K562 (cell line): Measurements from ENCODE around the gene FOXN1. TPM values are rescaled to one million over a fixed set of nuclear protein-coding genes. Genes with fewer than 3 reads are reported as not detected.

ENCODE experiments used
- ATF1 ChIP-seq, 2 experiments: fragments of 450-650 bp in 1 of 2; IDR thresholded peaks; 2 replicates each; pipeline ENCODE4 v1.6.1; 2016; ENCODE audit warnings: missing compliant biosample characterization in 1 of 2, missing genetic modification characterization in 1 of 2
- CBX3 ChIP-seq, 2 experiments: IDR thresholded peaks; 1 replicate in 1 of 2; 2 replicates in 1 of 2; pipeline ENCODE4 v1.6.1; 2012; ENCODE audit warnings: inconsistent platforms in 2 of 2, low read length in 2 of 2, borderline replicate concordance in 1 of 2, control low read depth in 1 of 2
- CTCF ChIP-seq, 3 experiments: IDR thresholded peaks in 2 of 3; conservative IDR thresholded peaks in 1 of 3; 2 replicates each; pipeline ENCODE4 v1.5.1; 2011 to 2012; ENCODE audit warnings: low read length in 3 of 3, mild to moderate bottlenecking in 3 of 3, control low read depth in 2 of 3, improper control_type of control experiment in 1 of 3, inconsistent platforms in 1 of 3, low read depth in 1 of 3, mixed read lengths in 1 of 3, moderate library complexity in 1 of 3; ENCODE audit not compliant: insufficient read depth in 2 of 3
- EZH2 ChIP-seq: IDR thresholded peaks from 2 replicates; pipeline ENCODE4 v1.6.1; 2012; ENCODE audit warnings: low read depth, mild to moderate bottlenecking, inconsistent platforms, low read length, borderline replicate concordance
- FIP1L1 ChIP-seq: fragments of 200-400 bp; formaldehyde crosslinking; IDR thresholded peaks from 2 replicates; pipeline ENCODE4 v1.6.1; 2018; ENCODE audit warnings: mild to moderate bottlenecking, low read depth, low read length; ENCODE audit not compliant: poor library complexity, severe bottlenecking
- HNRNPH1 ChIP-seq: fragments of 200-400 bp; formaldehyde crosslinking; optimal IDR thresholded peaks from 2 replicates; pipeline ENCODE3; 2017; ENCODE audit warnings: low read depth, mild to moderate bottlenecking, low read length, moderate library complexity
- HNRNPUL1 ChIP-seq: fragments of 200-400 bp; formaldehyde crosslinking; IDR thresholded peaks from 2 replicates; pipeline ENCODE4 v1.6.1; 2017; ENCODE audit warnings: low read length
- KLF16 ChIP-seq: IDR thresholded peaks from 2 replicates; pipeline ENCODE4 v1.6.1; 2016; ENCODE audit warnings: antibody characterized with exemption
- MAFK ChIP-seq: IDR thresholded peaks from 2 replicates; pipeline ENCODE4 v1.6.1; 2011; ENCODE audit warnings: low read length, improper control_type of control experiment
- MTF1 ChIP-seq: fragments of 250-450 bp; sonication (Bioruptor Pico); IDR thresholded peaks from 2 replicates; pipeline ENCODE4 v1.9.0; 2021; ENCODE audit warnings: moderate library complexity, mild to moderate bottlenecking, inconsistent platforms, borderline replicate concordance
- MYNN ChIP-seq, 2 experiments: sonication (generic); formaldehyde crosslinking in 1 of 2; IDR thresholded peaks; 2 replicates each; pipeline versions ENCODE4 v1.5.0 to v1.6.1; 2016 to 2020; ENCODE audit warnings: antibody characterized with exemption in 1 of 2, missing genetic modification reagents in 1 of 2
- NELFE ChIP-seq: IDR thresholded peaks from 2 replicates; pipeline ENCODE4 v1.6.1; 2011; ENCODE audit warnings: mild to moderate bottlenecking; ENCODE audit not compliant: insufficient read depth, insufficient read length
- NFRKB ChIP-seq: fragments of 450-650 bp; IDR thresholded peaks from 2 replicates; pipeline ENCODE4 v1.6.1; 2016; ENCODE audit warnings: low read depth
- NR2F6 ChIP-seq: fragments of 450-650 bp; formaldehyde crosslinking; IDR thresholded peaks from 2 replicates; pipeline ENCODE4 v1.4.0; 2020; ENCODE audit warnings: mild to moderate bottlenecking
- NUFIP1 ChIP-seq: fragments of 450-650 bp; IDR thresholded peaks from 2 replicates; pipeline ENCODE4 v1.6.1; 2018; ENCODE audit not compliant: partially characterized antibody
- POLR2A ChIP-seq: fragments of 450-650 bp; conservative IDR thresholded peaks from 2 replicates; pipeline ENCODE4 v1.6.1; 2016
- RBFOX2 ChIP-seq: fragments of 200-400 bp; formaldehyde crosslinking; IDR thresholded peaks from 2 replicates; pipeline ENCODE4 v1.6.1; 2017; ENCODE audit warnings: low read depth, mild to moderate bottlenecking, low read length, moderate library complexity
- RBM17 ChIP-seq: fragments of 200-400 bp; formaldehyde crosslinking; IDR thresholded peaks from 2 replicates; pipeline ENCODE4 v1.6.1; 2017; ENCODE audit warnings: low read depth, mild to moderate bottlenecking, low read length, borderline replicate concordance
- RCOR1 ChIP-seq, 2 experiments: IDR thresholded peaks; 2 replicates each; pipeline ENCODE4 v1.6.1; 2012; ENCODE audit warnings: low read depth in 2 of 2, low read length in 2 of 2, borderline replicate concordance in 1 of 2, improper control_type of control experiment in 1 of 2
- SIN3B ChIP-seq: fragments of 450-650 bp; IDR thresholded peaks from 2 replicates; pipeline ENCODE4 v1.6.1; 2017; ENCODE audit warnings: low read depth, mild to moderate bottlenecking, moderate library complexity
- SMC3 ChIP-seq: conservative IDR thresholded peaks from 2 replicates; pipeline ENCODE4 v1.6.1; 2011; ENCODE audit warnings: low read depth, low read length, improper control_type of control experiment; ENCODE audit not compliant: insufficient read depth
- SP1 ChIP-seq: sonication (generic); formaldehyde crosslinking; IDR thresholded peaks from 2 replicates; pipeline ENCODE4 v1.8.1; 2022; ENCODE audit warnings: mild to moderate bottlenecking, missing genetic modification reagents
- SRSF1 ChIP-seq: fragments of 200-400 bp; formaldehyde crosslinking; IDR thresholded peaks from 2 replicates; pipeline ENCODE4 v1.6.1; 2017; ENCODE audit warnings: mild to moderate bottlenecking, low read depth, low read length, moderate library complexity
- STAT5B ChIP-seq: fragments of 250-450 bp; sonication (Bioruptor Pico); IDR thresholded peaks from 2 replicates; pipeline ENCODE4 v1.8.0; 2021; ENCODE audit warnings: mild to moderate bottlenecking, inconsistent platforms
- XRCC3 ChIP-seq: fragments of 450-650 bp; IDR thresholded peaks from 2 replicates; pipeline ENCODE4 v1.6.1; 2017; ENCODE audit warnings: mild to moderate bottlenecking, moderate library complexity
- XRCC5 ChIP-seq: fragments of 200-400 bp; formaldehyde crosslinking; IDR thresholded peaks from 2 replicates; pipeline ENCODE4 v1.6.1; 2017; ENCODE audit warnings: low read depth, mild to moderate bottlenecking, low read length
- ZNF146 ChIP-seq: IDR thresholded peaks from one replicate; pipeline ENCODE4 v1.6.1; 2018; ENCODE audit warnings: missing compliant biosample characterization; ENCODE audit not compliant: unreplicated experiment
- ZNF212 ChIP-seq: fragments of 450-650 bp; formaldehyde crosslinking; IDR thresholded peaks from 2 replicates; pipeline ENCODE4 v1.4.0; 2020; ENCODE audit warnings: mild to moderate bottlenecking
- ZNF436 ChIP-seq: fragments of 250-450, 450-650 bp; sonication (Bioruptor Pico); formaldehyde crosslinking; IDR thresholded peaks from 2 replicates; pipeline ENCODE4 v1.7.0; 2020; ENCODE audit warnings: mild to moderate bottlenecking
- ZNF75A ChIP-seq: fragments of 450-650 bp; formaldehyde crosslinking; IDR thresholded peaks from 2 replicates; pipeline ENCODE4 v1.4.0; 2020; ENCODE audit warnings: mild to moderate bottlenecking
- ZNF785 ChIP-seq: fragments of 250-450 bp; sonication (Bioruptor Pico); IDR thresholded peaks from 2 replicates; pipeline ENCODE4 v1.4.0; 2020; ENCODE audit warnings: mild to moderate bottlenecking
- polyA plus RNA-seq, 8 experiments: library from polyadenylated mRNA; depleted of rRNA in 4 of 8; stranded (reverse) in 5 of 8; unstranded in 3 of 8; fragments of >200 nt; fragmentation: Nextera tagmentation in 2 of 8; fragmentation: Illumina TruSeq in 1 of 8; extraction: Ambion mirVana in 2 of 8; extraction: Trizol in 1 of 8; gene quantifications; 2 replicates each; pipeline versions ENCODE4 v1.2.1 to v1.2.3, GENCODE V29; 2011 to 2014; ENCODE audit warnings: inconsistent platforms in 1 of 8, missing spikeins in 1 of 8
- total RNA-seq, 7 experiments: library from RNA; depleted of rRNA in 6 of 7; stranded (reverse); fragments of >200 nt in 6 of 7; fragmentation: Illumina TruSeq in 2 of 7; extraction: Trizol in 2 of 7; gene quantifications; 2 replicates each; pipeline versions ENCODE4 v1.2.1 to v1.2.3, GENCODE V29; 2011 to 2021; ENCODE audit warnings: low replicate concordance in 1 of 7

The FOXN1 gene
- total and polyA plus RNA-seq, 9 of the 15 experiments (the other 6 are each of a cell fraction or from before 2014, with no cell fraction given), result not detected

DNA sequence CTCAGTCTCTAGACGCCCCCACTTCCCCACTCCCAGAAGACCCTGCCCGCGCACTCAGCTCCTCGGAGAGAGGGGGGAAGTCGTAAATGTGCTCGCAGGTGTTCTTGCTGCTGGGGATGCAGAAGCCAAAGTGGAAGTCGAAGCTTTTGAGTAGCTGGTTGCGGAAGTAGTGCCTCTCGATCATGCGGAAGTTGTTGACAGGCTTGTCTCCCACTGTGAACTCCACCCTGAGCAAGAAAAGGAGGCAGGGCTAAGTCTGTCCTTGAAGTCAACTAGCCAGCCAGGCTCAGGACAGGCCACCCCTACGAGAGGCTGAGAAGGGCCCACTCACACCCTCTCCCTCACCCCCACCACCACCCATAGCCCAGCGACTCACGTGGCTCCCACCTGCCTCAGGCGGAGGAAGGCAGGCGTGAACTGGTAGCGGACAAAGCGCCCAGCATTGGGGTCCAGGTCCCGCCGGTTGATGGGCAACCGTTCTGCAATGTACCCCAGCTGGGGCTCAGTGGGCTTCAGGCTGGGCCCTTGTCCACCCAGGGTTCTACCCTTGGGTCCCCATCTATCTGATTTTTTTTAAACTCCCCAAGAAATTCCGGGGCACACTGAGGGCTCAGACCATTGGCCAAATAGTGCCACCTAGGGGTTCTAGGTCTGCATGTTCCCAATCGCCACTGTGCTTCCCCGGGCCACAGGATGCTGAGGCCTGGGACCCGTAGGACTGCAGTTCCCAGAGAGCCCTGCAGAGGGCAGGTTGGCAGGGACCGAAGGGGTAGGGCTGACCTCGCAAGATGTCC, 41.7 kb downstream of the FOXN1 start (continued):
- TF ChIP-seq NR2F6 (CRISPR knock-in tag) (no peak), NFRKB (no peak), RBFOX2 (0 out of 2 replicates have a peak, but pooled peaks have one; percentile 38), FIP1L1 (no peak), ZNF436 (no peak), XRCC3 (no peak), CTCF (IDR thresholded peaks at IDR 0.05 in 2 of 3, conservative IDR thresholded peaks at IDR 0.05 in 1 of 3; ENCODE audit: insufficient read depth in 2 of 3, low read depth in 1 of 3, low read length in 3 of 3) (peak; percentile 81 to 89 (median 87)), HNRNPH1 (no peak), HNRNPUL1 (no peak), POLR2A (no peak), XRCC5 (peak; percentile 45; the same call in 1 of the 2 replicates), NUFIP1 (no peak), ZNF212 (CRISPR knock-in tag) (no peak), ZNF146 (CRISPR knock-in tag) (no peak), NELFE (no peak), ZNF785 (no peak), EZH2 (no peak), SRSF1 (no peak), RBM17 (no peak), STAT5B (CRISPR knock-in tag) (no peak), KLF16 (no peak), SP1 (CRISPR knock-in tag) (no peak), ZNF75A (CRISPR knock-in tag) (no peak), SIN3B (no peak), MYNN (IDR thresholded peaks at IDR 0.05) (peak; percentile 73; the same call in 1 of the 2 replicates), MYNN (CRISPR knock-in tag; IDR thresholded peaks at IDR 0.05) (no peak), RCOR1 (IDR thresholded peaks at IDR 0.05; ENCODE audit: borderline replicate concordance in 1 of 2, low read depth in 2 of 2, low read length in 2 of 2) (peak in 1 of 2 experiments; percentile 41; a peak in 1 of 4 replicates), SMC3 (0 out of 2 replicates have a peak, but pooled peaks have one; percentile 17), CBX3 (IDR thresholded peaks at IDR 0.05; ENCODE audit: borderline replicate concordance in 1 of 2, low read length in 2 of 2) (no peak), MAFK (no peak), MTF1 (CRISPR knock-in tag) (no peak), ATF1 (CRISPR knock-in tag; IDR thresholded peaks at IDR 0.05) (no peak), ATF1 (tag; IDR thresholded peaks at IDR 0.05) (no peak)
